LHCN-M2 (cell line): ENCODE data around the gene POLR3GL. TPM values are rescaled to one million over a fixed set of nuclear protein-coding genes. Genes with fewer than 3 reads are reported as not detected.
"Not testable (repeated sequence)": the region's sequence is repeated elsewhere in the genome, so short reads cannot be mapped to it uniquely, and the experiment has no call there.

Experiments used
- DNase-seq: peaks from one replicate; pipeline ENCODE4 v3.0.0-alpha.2; 2012; ENCODE audit warnings: low read depth
- total RNA-seq: library from RNA; depleted of rRNA; stranded (reverse); fragments of >200 nt; gene quantifications from 2 replicates; pipeline ENCODE4 v1.2.3, GENCODE V29; 2014; rRNA removed

The POLR3GL gene
- total RNA-seq, 1 experiment from 2014 or later = 32.0 TPM

DNA sequence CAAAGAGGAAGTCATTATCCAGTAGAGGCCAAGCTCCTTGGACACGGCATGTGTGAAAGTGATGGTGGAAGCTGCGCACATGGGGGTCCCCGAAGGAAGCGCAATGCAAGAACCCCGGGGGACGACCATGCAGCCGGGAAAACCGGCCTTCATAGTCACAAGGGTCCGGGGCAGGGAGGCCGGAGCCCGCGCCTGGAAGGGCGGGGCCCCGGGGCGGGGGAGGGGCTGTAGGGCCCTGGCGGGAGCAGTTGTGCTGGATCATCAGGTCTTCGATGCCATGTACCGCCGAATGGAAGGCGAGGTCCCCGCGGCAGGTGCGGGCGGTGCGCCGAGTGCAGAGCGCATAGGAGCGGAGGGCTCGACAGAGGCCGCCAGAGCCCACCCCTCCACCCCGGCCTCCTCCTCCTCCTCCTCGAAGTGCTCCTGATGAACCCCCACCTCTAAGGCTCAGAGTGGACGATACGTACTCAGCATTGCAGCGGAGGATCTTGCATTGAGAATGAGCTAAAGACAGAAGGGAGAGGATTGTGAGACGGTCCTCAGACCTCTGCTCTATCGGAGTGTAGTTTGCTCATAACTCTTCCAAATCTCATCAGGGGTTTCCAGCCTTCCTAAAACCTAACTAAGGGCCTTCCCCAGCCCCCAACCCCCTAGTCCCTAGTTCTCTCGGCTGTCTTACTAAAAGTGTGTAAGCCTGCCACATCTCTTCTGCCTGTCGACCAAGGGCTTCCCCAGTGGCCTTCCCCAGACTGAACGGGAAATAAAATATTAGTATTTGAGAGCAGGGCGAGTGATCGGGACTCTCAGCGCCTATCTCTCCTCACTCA is 55.0 kb downstream of the POLR3GL start:
- DNase-seq = no peak

DNA sequence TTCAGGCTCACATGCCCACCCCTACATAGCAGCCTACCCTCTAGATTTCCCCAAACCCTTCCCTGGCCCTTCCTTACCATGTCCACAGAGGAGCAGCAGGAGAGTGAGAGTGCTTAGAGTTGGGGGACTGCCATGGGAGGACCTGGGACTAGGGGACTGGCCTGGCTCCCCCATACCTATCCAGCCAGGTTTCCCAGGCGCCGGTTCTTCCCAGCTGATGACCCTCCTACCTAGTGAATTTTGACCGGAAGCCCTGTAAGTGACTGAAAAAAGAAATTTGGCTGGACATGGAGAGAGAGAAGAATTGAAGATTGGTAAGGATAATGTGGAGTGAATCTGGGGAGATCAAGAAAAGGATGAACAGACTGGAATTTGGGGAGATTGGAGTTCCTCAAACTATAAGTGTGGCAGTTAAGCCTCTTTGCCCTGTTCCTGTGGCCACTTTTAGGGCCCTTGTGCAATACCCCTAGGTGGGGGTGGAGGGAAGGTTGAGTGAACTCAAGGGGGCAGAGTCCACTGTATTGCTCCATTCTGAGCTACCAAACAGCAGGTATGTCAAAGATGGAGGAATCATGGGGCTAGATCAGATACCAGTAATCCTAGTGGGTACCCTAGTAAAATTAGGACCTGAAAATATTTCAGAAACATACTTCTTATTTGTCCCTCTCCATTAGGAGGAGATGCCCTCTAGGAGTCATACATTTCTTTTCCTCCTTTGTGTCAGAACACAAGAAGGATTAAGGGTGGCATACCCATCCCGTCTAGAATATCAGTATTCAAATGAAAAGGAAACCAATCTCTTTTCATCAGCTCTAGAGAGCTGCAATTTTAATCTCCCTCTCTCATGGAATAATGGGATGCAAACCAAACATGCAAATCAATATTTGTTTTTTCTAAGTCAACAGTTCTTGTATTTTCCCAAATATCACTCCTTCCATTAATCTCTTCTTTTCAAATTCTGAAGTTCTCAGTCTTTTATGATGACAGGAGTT is 55.9 kb downstream of the POLR3GL start:
- DNase-seq = no peak

DNA sequence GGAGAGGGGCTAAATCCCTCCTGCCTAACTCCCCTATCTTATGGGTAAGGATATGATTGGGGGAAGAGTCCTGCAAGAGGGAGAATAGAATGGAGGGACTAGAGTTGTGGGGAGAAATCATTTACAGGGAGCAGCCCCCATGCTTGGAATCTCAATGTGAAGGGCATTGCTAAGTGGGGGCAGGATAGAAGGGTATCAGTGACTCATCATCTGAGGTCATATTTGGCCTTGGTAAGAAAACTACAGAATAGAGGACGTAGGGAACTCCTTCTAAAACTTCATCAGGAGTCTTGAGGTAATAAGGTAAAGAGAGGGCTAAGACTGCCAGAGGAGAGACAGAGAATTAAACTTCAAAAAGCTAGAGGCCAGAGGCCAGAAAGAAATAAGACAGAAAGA is 56.6 kb downstream of the POLR3GL start:
- no peak for DNase-seq

DNA sequence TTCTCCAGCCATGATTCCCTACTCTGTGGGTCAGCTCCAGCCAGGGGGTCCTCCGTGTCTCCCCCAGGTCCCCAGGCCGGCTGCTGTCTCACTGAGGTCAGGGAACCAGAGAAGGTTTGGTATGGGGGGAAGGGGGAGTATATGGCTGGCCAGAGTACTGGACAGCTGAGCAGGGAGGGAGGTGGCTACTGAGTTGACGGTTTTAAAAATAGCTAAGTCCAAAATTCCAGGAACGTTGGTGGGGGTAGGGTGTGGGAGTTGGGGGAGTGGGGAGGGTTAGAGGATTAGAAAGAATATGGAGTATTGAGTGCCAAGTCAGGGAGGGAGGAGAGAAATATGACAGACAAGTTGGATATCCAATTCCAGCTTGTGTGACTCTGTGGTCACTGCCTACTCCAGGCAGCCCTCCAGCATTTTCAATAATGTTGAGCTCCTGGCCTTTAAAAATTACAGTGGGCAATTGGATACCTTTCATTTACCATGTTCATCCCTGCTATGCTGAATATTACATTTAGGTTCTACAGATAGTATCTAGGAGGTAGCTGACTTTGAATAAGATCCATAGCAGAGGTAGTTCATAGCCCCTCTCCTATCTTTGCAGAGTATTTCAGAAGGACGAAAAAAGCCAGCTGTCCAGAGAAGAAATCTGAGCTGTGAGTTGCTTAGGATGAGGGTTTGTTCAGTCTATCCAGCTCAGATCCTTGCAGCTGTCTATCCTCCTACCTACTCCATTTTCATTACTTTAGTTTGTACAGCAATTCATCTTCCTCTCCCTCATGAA is 57.3 kb downstream of the POLR3GL start, which contains the start of gene HJV:
Gene HJV, minus strand, starts transcription at position 114 of the 781 bp plus-strand sequence. CDS start 1,504 bp downstream, outside the sequence.
- DNase-seq = peak; percentile 75

DNA sequence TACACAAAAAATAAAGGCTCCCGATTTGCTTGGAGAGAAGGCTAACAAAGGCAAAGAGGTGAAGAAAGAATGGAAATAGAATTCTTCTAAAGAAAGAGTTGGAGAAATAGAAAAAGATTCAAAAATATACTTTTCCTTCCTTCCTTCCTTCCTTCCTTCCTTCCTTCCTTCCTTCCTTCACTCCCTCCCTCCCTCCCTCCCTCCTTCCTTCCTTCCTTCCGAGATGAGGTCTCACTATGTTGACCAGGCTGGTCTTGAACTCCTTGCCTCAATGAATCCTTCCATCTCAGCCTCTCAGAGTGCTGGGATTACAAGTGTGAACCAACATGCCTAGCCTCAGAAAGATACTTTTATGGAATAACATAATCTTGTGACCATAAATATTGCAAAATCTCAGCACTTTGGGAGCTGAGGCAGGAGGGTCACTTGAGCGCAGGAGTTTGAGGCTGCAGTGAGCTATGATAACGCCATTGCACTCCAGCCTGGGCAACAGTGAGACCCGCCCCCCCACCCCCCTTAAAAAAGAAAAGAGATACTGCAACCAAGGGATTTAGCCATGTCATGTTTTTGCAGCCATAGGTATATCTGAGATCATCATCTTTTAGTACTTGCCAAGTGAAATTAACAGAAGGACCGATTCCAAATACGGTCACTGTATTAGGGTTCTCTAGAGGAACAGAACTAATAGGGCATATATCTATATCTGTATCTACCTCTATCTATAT is 58.1 kb downstream of the POLR3GL start:
- DNase-seq = no peak

DNA sequence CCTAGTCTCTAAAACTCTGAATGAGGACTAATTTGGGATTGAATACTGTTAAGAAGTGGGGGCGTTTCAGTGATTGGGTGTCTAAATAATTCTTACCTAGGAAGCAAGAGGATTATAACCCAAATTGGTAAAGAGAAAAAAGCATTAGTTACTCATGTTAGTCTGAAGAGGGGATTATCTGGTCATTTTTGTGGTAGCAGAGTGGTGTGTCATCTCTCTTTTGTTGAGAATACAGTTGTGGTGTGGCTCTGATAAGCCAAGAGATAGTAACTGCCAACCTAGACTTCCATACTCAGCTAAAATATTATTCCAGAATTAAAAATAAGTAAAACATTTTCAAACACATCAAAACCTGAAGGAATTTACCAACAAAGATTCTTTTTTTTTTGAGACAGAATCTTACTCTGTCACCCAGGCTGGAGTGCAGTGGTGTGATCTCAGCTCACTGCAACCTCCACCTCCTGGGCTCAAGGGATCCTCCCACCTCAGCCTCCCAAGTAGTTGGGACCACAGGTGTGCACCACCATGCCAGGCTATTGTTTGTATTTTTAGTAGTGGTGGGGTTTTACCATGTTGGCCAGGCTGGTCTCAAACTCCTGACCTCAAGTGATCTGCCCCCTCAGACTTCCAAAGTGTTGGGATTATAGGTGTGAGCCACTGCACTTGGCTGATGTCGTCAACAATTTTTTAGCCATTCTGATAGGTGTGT is 61.5 kb downstream of the POLR3GL start:
- DNase-seq = peak; percentile 47

DNA sequence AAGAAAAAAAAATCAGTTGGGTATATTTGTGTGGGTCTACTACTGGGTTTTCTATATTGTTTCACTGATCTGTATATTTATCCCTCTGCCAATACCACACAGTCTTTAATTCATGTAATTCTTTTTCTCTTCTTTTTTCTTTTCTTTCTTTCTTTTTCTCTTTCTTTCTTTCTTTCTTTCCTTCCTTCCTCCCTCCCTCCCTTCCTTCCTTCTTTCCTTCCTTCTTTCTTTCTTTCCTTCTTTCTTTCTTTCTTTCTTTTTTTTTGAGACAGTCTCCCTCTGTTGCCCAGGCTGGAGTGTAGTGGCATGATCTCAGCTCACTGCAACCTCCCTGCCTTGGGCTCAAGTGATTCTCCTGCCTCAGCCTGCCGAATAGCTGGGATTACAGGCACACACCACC is 62.2 kb downstream of the POLR3GL start:
- not testable (repeated sequence) for DNase-seq

Other genes starting within 250 kb of the POLR3GL start
- gene CD160, start 245.2 kb upstream of the POLR3GL start, total RNA-seq = not detected in 2 replicates
- 10.4 and 13.3 TPM in 2 replicates for gene RNF115, start 140.6 kb upstream of the POLR3GL start, total RNA-seq
- gene POLR3C, start 140.5 kb upstream of the POLR3GL start, total RNA-seq = 36.5 and 43.6 TPM in 2 replicates
- 2.4 and 5.6 TPM in 2 replicates for gene NUDT17, start 119.1 kb upstream of the POLR3GL start, total RNA-seq
- 44.1 and 49.4 TPM in 2 replicates for gene PIAS3, start 105.6 kb upstream of the POLR3GL start, total RNA-seq
- 1.5 and 2.3 TPM in 2 replicates for gene ANKRD35, start 78.8 kb upstream of the POLR3GL start, total RNA-seq
- gene ITGA10, start 54.6 kb upstream of the POLR3GL start, total RNA-seq = 113 and 135 TPM in 2 replicates
- 38.7 and 40.1 TPM in 2 replicates for gene PEX11B, start 46.0 kb upstream of the POLR3GL start, total RNA-seq
- gene RBM8A, start 37.2 kb upstream of the POLR3GL start, total RNA-seq = 278 and 284 TPM in 2 replicates
- 35.0 and 37.4 TPM in 2 replicates for gene LIX1L, start 6.7 kb upstream of the POLR3GL start, total RNA-seq
- gene ANKRD34A, start 115 bp upstream of the POLR3GL start, total RNA-seq = 2.9 and 3.1 TPM in 2 replicates
- 104 and 114 TPM in 2 replicates for gene TXNIP, start 31.9 kb downstream of the POLR3GL start, total RNA-seq
- 0.13 and 1.2 TPM in 2 replicates for gene HJV, start 57.0 kb downstream of the POLR3GL start, total RNA-seq
- gene NBPF10, start 180.1 kb downstream of the POLR3GL start, total RNA-seq = 1.2 and 1.3 TPM in 2 replicates